AG09319 (cell line): ENCODE measurements around the gene MRPL55.

Source experiments
- DNase-seq: peaks from one replicate; pipeline ENCODE4 v3.0.0-alpha.2; 2010; ENCODE audit warnings: low read depth; ENCODE audit errors: extremely low read depth
- CTCF ChIP-seq: IDR thresholded peaks from 2 replicates; pipeline ENCODE4 v1.5.1; 2011; ENCODE audit warnings: low read depth, mild to moderate bottlenecking, inconsistent platforms, low read length, moderate library complexity

The MRPL55 gene

GRCh38 chr1:228154670-228155571 lies 45.8 kb upstream of the MRPL55 start:
- no peak for TF ChIP-seq CTCF
- no peak for DNase-seq

GRCh38 chr1:228154021-228154669 lies 45.0 kb upstream of the MRPL55 start:
- DNase-seq: no peak
- TF ChIP-seq CTCF: no peak

GRCh38 chr1:228152918-228153258 lies 43.8 kb upstream of the MRPL55 start:
- TF ChIP-seq CTCF: no peak
- DNase-seq: no peak

GRCh38 chr1:228152097-228152917 lies 43.2 kb upstream of the MRPL55 start:
- DNase-seq: no peak
- no peak for TF ChIP-seq CTCF

GRCh38 chr1:228151180-228151925 lies 42.3 kb upstream of the MRPL55 start:
- TF ChIP-seq CTCF: no peak
- DNase-seq: no peak

- no peak for TF ChIP-seq CTCF
Measured at GRCh38 chr1:228150461-228151179, 41.5 kb upstream of the MRPL55 start.

More at GRCh38 chr1:228150461-228151179, 41.5 kb upstream of the MRPL55 start:
- peak; percentile 77 for DNase-seq
